ENCODE measurements around the gene CACNA2D3.

The CACNA2D3 gene

GRCh38 chr3:54873059-54874010, 751.0 kb downstream of the CACNA2D3 start:
- no peak overlapping the region for H3K27ac ChIP-seq

DNA sequence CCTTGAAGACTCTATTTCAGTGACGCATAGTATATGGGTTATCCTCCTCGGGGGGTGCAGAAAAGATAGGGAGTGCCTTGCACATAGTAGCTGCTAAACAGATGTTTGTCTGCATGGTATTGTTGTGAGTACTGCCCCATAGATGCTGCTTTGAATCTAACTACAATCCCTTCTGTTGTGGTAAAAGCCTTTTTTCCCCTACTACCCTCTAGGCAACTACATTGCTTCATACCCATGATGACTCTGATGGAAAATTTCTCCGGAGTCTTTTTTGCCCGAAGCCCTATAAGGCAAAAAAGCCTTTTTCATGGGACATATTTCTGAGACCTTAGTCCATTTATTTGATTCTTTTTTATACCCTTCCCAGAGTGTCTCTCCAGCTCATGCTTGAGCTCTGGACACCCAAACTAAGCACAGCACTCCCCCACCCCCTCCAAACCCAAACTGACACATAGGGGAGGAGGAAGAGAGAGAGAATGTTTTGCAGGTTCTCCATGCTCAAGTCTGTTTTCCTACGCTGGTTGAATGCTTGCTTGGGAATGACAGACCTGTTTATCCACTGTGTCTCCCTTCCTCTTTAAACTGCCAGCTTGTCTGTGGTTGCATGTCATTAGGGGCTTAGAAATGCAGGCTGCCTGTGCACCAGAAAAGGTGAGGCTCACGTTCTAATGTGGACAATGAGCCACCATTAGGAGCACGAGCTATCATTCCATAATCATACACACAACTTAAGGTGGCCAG, 752.6 kb downstream of the CACNA2D3 start:
- TF ChIP-seq, protein P1, sequence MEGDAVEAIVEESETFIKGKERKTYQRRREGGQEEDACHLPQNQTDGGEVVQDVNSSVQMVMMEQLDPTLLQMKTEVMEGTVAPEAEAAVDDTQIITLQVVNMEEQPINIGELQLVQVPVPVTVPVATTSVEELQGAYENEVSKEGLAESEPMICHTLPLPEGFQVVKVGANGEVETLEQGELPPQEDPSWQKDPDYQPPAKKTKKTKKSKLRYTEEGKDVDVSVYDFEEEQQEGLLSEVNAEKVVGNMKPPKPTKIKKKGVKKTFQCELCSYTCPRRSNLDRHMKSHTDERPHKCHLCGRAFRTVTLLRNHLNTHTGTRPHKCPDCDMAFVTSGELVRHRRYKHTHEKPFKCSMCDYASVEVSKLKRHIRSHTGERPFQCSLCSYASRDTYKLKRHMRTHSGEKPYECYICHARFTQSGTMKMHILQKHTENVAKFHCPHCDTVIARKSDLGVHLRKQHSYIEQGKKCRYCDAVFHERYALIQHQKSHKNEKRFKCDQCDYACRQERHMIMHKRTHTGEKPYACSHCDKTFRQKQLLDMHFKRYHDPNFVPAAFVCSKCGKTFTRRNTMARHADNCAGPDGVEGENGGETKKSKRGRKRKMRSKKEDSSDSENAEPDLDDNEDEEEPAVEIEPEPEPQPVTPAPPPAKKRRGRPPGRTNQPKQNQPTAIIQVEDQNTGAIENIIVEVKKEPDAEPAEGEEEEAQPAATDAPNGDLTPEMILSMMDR (IDR thresholded peaks at IDR 0.05), result no peak
- TF ChIP-seq ZFX (IDR thresholded peaks at IDR 0.05; ENCODE audit: borderline replicate concordance), result no peak

More at GRCh38 chr3:54873059-54874010, 751.0 kb downstream of the CACNA2D3 start:
- TF ChIP-seq ZFX (IDR thresholded peaks at IDR 0.05; ENCODE audit: borderline replicate concordance), result no peak
- TF ChIP-seq, protein P1 (IDR thresholded peaks at IDR 0.05), result no peak

GRCh38 chr3:54875596-54876268, 753.4 kb downstream of the CACNA2D3 start:
- H3K27ac ChIP-seq, result no peak overlapping the region

More for the DNA sequence above, 752.6 kb downstream of the CACNA2D3 start:
- no peak overlapping the region for H3K27ac ChIP-seq

DNA sequence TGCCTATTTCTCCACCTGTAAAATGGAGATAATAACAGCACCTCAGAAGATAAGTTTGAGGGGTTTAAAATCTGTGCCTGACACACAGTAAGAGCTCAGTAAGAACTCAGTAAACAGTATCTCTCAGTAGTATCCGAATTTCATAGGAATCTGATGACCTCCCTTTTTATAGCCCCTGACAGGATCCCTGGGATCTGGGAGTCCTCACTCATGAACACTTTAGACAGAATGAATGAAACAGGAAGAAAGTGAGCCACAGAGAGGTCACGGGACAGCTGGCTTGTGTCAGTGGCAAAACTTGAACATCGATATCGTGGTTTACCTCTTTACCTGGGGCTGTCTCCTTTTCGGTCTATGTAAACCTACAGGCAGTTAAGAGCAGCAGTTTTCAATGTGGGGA, 754.3 kb downstream of the CACNA2D3 start:
- no peak for TF ChIP-seq ZFX (IDR thresholded peaks at IDR 0.05; ENCODE audit: borderline replicate concordance)
- TF ChIP-seq, protein P1 (IDR thresholded peaks at IDR 0.05), result no peak
- H3K27ac ChIP-seq, result no peak overlapping the region

More at GRCh38 chr3:54875596-54876268, 753.4 kb downstream of the CACNA2D3 start:
- no peak for TF ChIP-seq ZFX (IDR thresholded peaks at IDR 0.05; ENCODE audit: borderline replicate concordance)
- TF ChIP-seq, protein P1 (IDR thresholded peaks at IDR 0.05), result no peak

- TF ChIP-seq ZFX (IDR thresholded peaks at IDR 0.05; ENCODE audit: borderline replicate concordance), result no peak
- TF ChIP-seq, protein P1 (IDR thresholded peaks at IDR 0.05), result no peak
- H3K27ac ChIP-seq, result no peak overlapping the region
Measured at GRCh38 chr3:54877730-54878129, 755.4 kb downstream of the CACNA2D3 start.

DNA sequence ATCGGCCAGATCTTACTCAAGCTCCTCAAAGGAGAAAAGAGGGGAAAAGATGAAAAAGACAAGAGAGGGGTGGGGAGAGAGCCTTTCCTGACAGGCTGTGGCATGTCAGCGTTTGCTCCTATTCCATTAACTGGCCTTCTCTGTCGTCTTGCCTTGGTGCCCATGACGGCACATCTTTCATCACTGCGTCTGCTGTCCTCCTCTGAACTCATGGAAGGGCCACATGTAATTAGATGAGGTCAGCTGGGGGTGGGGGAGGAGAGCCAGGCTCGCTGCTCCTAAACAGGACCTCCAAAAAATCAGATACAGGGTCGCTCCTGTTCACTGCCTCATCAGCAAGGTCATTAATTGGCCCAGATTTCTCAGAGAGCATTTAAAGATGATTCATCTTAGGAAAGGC, 755.8 kb downstream of the CACNA2D3 start:
- H3K27ac ChIP-seq, result no peak overlapping the region
- TF ChIP-seq, protein P1 (IDR thresholded peaks at IDR 0.05), result no peak
